Measurements from ENCODE around the gene C16orf87. TPM values are rescaled to one million over a fixed set of nuclear protein-coding genes. Genes with fewer than 3 reads are reported as not detected.

Gene C16orf87
- total RNA-seq, 1 experiment from 2014 or later = 22.5 TPM

DNA sequence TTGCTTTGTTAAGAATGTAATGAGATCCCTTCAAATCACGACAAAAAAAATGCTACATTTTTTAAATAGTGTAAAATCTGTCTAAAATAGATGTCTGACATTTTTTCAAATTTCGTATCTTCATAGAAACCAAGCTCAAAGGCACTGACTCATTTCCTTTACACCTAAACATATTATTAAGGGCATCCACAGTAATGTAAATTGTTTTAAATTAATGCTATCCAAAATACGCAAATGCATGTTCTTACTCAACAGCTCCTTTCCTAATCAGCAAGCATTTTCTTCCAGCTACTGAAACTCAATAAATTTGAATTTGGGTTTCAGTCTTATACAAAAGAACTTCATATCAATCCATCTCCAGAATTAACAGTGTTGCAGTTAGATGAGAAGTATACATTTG, 4.3 kb downstream of the C16orf87 start:
- H3K4me3 Mint-ChIP-seq = peak overlapping the region; percentile 37

DNA sequence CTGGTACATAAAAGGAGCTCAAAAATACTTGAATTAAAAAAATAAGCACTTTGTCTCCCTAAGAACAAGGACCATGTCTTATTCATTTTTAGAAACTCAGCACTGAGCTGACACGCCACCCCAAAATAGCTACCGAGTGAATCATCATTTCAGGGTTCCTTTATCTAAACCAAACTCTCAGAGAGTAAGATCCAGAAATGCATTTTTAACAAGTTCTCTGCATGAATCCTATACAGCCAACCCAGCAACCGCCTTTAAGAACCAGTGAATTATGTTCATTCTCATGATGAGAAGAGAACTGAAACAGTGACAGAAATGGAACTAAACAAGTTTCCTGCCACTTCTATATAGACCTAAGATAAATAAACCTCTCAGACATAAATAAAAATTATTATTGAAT, 8.7 kb downstream of the C16orf87 start:
- H3K27me3 Mint-ChIP-seq (ENCODE audit: low read depth) = no peaks in the 10 kb centered on the region
- no peak for DNase-seq (ENCODE audit: low spot score)
- POLR2A ChIA-PET = no interaction called here
- CTCF ChIA-PET = no interaction called here
- no peaks in the 10 kb centered on the region for H3K9me3 Mint-ChIP-seq
- H3K36me3 Mint-ChIP-seq = peaks cover 4% of the 10 kb centered on the region
- H3K27ac Mint-ChIP-seq = no peak overlapping the region
- no peak for ATAC-seq
- peaks cover 16% of the 10 kb centered on the region for H3K4me1 Mint-ChIP-seq
- H3K4me3 Mint-ChIP-seq = no peak overlapping the region
- TF ChIP-seq, protein P1, sequence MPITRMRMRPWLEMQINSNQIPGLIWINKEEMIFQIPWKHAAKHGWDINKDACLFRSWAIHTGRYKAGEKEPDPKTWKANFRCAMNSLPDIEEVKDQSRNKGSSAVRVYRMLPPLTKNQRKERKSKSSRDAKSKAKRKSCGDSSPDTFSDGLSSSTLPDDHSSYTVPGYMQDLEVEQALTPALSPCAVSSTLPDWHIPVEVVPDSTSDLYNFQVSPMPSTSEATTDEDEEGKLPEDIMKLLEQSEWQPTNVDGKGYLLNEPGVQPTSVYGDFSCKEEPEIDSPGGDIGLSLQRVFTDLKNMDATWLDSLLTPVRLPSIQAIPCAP (CRISPR knock-in tag; IDR thresholded peaks at IDR 0.05) = no peak
- TF ChIP-seq, protein P2, sequence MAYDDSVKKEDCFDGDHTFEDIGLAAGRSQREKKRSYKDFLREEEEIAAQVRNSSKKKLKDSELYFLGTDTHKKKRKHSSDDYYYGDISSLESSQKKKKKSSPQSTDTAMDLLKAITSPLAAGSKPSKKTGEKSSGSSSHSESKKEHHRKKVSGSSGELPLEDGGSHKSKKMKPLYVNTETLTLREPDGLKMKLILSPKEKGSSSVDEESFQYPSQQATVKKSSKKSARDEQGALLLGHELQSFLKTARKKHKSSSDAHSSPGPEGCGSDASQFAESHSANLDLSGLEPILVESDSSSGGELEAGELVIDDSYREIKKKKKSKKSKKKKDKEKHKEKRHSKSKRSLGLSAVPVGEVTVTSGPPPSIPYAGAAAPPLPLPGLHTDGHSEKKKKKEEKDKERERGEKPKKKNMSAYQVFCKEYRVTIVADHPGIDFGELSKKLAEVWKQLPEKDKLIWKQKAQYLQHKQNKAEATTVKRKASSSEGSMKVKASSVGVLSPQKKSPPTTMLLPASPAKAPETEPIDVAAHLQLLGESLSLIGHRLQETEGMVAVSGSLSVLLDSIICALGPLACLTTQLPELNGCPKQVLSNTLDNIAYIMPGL (CRISPR knock-in tag; IDR thresholded peaks at IDR 0.05) = no peak
- TF ChIP-seq, protein P3, sequence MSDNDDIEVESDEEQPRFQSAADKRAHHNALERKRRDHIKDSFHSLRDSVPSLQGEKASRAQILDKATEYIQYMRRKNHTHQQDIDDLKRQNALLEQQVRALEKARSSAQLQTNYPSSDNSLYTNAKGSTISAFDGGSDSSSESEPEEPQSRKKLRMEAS (CRISPR knock-in tag; IDR thresholded peaks at IDR 0.05) = no peak
- TF ChIP-seq GTF2I (CRISPR knock-in tag; conservative IDR thresholded peaks at IDR 0.05) (no peak), PRRX2 (CRISPR knock-in tag; IDR thresholded peaks at IDR 0.05) (no peak), FOXJ3 (CRISPR knock-in tag; IDR thresholded peaks at IDR 0.05; ENCODE audit: borderline replicate concordance) (no peak), KAT7 (CRISPR knock-in tag; IDR thresholded peaks at IDR 0.05; ENCODE audit: borderline replicate concordance) (no peak), GRHL2 (CRISPR knock-in tag; IDR thresholded peaks at IDR 0.05; ENCODE audit: insufficient replicate concordance, severe bottlenecking) (no peak), ZNF219 (CRISPR knock-in tag; IDR thresholded peaks at IDR 0.05; ENCODE audit: borderline replicate concordance) (no peak), CBFB (CRISPR knock-in tag; IDR thresholded peaks at IDR 0.05; ENCODE audit: low read depth) (no peak)
- TF ChIP-seq, protein P4, sequence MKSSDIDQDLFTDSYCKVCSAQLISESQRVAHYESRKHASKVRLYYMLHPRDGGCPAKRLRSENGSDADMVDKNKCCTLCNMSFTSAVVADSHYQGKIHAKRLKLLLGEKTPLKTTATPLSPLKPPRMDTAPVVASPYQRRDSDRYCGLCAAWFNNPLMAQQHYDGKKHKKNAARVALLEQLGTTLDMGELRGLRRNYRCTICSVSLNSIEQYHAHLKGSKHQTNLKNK (CRISPR knock-in tag; IDR thresholded peaks at IDR 0.05) = no peak
- TF ChIP-seq, protein P5, sequence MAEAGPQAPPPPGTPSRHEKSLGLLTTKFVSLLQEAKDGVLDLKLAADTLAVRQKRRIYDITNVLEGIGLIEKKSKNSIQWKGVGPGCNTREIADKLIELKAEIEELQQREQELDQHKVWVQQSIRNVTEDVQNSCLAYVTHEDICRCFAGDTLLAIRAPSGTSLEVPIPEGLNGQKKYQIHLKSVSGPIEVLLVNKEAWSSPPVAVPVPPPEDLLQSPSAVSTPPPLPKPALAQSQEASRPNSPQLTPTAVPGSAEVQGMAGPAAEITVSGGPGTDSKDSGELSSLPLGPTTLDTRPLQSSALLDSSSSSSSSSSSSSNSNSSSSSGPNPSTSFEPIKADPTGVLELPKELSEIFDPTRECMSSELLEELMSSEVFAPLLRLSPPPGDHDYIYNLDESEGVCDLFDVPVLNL (CRISPR knock-in tag; IDR thresholded peaks at IDR 0.05; ENCODE audit: borderline replicate concordance, low read depth) = no peak
- TF ChIP-seq, protein P6, sequence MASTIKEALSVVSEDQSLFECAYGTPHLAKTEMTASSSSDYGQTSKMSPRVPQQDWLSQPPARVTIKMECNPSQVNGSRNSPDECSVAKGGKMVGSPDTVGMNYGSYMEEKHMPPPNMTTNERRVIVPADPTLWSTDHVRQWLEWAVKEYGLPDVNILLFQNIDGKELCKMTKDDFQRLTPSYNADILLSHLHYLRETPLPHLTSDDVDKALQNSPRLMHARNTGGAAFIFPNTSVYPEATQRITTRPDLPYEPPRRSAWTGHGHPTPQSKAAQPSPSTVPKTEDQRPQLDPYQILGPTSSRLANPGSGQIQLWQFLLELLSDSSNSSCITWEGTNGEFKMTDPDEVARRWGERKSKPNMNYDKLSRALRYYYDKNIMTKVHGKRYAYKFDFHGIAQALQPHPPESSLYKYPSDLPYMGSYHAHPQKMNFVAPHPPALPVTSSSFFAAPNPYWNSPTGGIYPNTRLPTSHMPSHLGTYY (CRISPR knock-in tag; IDR thresholded peaks at IDR 0.05) = no peak

More for the DNA sequence above, 4.3 kb downstream of the C16orf87 start:
- ChIA-PET CTCF (interaction anchor here (1.7 kb wide), 1 partner anchor 153 kb away, joined by 6 read pairs; no protein-coding TSS in a partner anchor), POLR2A (no interaction called here)
- H3K36me3 Mint-ChIP-seq = peaks cover 4% of the 10 kb centered on the region
- no peak for ATAC-seq
- TF ChIP-seq, protein P6 (CRISPR knock-in tag; IDR thresholded peaks at IDR 0.05) = no peak
- TF ChIP-seq MXD4 (CRISPR knock-in tag; IDR thresholded peaks at IDR 0.05; ENCODE audit: borderline replicate concordance) (no peak), ZBTB21 (CRISPR knock-in tag; IDR thresholded peaks at IDR 0.05; ENCODE audit: borderline replicate concordance) (no peak), NFE2L1 (CRISPR knock-in tag; IDR thresholded peaks at IDR 0.05) (no peak), NFYB (CRISPR knock-in tag; conservative IDR thresholded peaks at IDR 0.05; ENCODE audit: low read depth) (no peak), NR2C2 (CRISPR knock-in tag; IDR thresholded peaks at IDR 0.05) (no peak), ZNF263 (CRISPR knock-in tag; IDR thresholded peaks at IDR 0.05; ENCODE audit: low read depth) (no peak), IRF2 (CRISPR knock-in tag; IDR thresholded peaks at IDR 0.05; ENCODE audit: borderline replicate concordance, low read depth) (no peak), RORB (CRISPR knock-in tag; IDR thresholded peaks at IDR 0.05) (no peak)
- TF ChIP-seq, protein P2 (CRISPR knock-in tag; IDR thresholded peaks at IDR 0.05) = no peak
- TF ChIP-seq, protein P4 (CRISPR knock-in tag; IDR thresholded peaks at IDR 0.05) = no peak
- TF ChIP-seq, protein P7, sequence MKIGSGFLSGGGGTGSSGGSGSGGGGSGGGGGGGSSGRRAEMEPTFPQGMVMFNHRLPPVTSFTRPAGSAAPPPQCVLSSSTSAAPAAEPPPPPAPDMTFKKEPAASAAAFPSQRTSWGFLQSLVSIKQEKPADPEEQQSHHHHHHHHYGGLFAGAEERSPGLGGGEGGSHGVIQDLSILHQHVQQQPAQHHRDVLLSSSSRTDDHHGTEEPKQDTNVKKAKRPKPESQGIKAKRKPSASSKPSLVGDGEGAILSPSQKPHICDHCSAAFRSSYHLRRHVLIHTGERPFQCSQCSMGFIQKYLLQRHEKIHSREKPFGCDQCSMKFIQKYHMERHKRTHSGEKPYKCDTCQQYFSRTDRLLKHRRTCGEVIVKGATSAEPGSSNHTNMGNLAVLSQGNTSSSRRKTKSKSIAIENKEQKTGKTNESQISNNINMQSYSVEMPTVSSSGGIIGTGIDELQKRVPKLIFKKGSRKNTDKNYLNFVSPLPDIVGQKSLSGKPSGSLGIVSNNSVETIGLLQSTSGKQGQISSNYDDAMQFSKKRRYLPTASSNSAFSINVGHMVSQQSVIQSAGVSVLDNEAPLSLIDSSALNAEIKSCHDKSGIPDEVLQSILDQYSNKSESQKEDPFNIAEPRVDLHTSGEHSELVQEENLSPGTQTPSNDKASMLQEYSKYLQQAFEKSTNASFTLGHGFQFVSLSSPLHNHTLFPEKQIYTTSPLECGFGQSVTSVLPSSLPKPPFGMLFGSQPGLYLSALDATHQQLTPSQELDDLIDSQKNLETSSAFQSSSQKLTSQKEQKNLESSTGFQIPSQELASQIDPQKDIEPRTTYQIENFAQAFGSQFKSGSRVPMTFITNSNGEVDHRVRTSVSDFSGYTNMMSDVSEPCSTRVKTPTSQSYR (CRISPR knock-in tag; IDR thresholded peaks at IDR 0.05) = no peak
- H3K27ac Mint-ChIP-seq = peak overlapping the region; percentile 80
- H3K27me3 Mint-ChIP-seq (ENCODE audit: low read depth) = no peaks in the 10 kb centered on the region; the same call in 1 of the 2 replicates
- H3K9me3 Mint-ChIP-seq = no peaks in the 10 kb centered on the region
- peaks cover 32% of the 10 kb centered on the region for H3K4me1 Mint-ChIP-seq
- no peak for DNase-seq (ENCODE audit: low spot score)
